GM21737 (cell line): ENCODE results near the gene PGM2.

Experiments
- ATAC-seq: cut with Tn5 transposase; IDR thresholded peaks from one replicate; pipeline ENCODE4 v1.9.1; 2021; ENCODE audit warnings: mild to moderate bottlenecking, moderate library complexity; ENCODE audit not compliant: unreplicated experiment

Gene PGM2

DNA sequence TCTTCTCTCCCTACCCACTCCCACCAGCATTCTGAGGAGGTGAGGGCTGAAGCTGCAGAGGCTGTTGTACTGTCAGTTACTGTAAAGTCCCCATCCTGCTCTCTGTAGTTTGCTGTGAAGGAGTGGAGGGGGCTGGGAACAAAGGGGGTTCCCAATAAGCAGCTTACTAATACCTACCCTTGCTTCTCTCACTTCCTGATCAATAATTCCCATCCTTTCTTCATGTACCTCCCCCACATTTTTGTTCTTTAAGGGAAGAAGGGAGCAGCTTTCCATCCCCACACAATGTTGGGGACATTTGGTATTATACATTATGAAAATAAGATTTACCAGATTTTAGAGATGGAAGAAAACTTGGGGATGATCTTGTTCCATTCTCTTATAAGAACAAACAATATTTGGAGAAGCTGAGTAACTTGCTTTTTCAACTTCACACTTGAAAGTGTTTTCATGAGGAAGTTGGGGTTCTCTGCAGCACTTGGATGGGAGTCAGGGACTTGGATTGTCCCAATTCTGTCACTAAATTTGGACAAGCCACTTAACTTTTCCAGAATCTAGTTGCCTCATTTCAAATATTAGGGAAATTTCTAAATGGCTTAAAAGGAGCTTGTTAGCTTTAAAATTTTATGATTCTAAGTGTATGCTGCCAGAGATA, 69.8 kb downstream of the PGM2 start:
- ATAC-seq = no peak

DNA sequence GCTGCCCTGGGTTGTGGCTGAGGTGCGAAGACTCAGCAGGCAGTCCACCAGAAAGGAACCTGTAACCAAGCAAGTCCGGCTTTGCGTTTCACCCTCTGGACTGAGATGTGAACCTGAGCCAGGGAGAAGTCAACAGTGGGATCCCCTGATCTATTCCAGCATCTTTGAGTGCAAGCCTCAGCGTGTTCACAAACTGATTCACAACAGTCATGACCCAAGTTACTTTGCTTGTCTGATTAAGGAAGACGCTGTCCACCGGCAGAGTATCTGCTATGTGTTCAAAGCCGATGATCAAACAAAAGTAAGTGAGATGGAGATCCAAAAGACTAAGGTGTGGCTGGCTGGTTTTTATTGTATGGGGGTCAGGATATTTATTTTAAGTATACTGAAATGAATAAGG, 75.7 kb downstream of the PGM2 start:
- no peak for ATAC-seq

GRCh38 chr4:37902738-37903693, 76.5 kb downstream of the PGM2 start:
- no peak for ATAC-seq

- no peak for ATAC-seq
Measured at GRCh38 chr4:37903901-37904300, 77.4 kb downstream of the PGM2 start.

DNA sequence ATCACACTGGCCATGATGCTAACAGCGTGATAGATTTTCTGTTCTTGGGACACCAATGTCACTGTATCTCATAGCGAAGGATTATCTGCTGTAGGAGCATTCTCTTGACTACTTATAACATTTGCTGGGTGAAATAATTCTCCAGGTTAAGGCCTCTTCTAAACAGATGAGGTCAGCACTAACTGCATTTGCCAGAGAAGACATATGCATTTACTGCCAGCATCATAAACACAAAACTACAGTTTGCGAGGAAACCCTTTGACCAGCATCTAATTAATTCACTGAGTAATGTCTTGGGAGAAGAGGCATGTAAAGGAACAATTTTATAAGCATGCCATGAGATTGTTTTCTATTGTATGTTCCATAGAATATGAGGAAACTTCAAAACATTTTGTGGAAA, 78.3 kb downstream of the PGM2 start:
- ATAC-seq = no peak

DNA sequence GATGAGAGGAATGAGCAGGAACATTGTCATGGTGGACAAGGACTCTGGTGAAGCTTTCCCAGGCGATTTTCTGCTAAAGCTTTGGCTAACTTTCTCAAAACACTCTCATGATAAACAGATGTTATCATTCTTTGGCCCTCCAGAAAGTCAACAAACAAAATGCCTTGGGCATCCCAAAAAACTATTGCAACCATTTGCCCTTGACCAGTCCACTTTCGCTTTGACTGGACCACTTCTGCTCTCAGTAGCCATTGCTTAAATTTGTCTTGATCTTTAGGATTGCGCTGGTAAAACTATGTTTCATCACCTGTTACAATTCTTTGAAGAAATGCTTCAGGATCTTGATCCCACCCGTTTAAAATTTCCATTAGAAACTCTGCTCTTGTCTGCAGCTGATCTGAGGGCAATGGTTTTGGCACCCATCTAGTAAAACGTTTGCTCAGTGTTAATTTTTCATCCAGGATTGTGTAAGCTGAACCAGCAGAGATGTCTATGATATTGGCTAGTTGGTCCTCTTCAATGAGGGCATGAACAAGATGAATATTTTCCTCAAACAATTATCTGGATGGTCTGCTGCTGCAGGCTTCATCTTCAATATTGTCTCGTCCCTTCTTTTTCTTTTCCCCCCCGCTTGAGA, 79.2 kb downstream of the PGM2 start:
- no peak for ATAC-seq

DNA sequence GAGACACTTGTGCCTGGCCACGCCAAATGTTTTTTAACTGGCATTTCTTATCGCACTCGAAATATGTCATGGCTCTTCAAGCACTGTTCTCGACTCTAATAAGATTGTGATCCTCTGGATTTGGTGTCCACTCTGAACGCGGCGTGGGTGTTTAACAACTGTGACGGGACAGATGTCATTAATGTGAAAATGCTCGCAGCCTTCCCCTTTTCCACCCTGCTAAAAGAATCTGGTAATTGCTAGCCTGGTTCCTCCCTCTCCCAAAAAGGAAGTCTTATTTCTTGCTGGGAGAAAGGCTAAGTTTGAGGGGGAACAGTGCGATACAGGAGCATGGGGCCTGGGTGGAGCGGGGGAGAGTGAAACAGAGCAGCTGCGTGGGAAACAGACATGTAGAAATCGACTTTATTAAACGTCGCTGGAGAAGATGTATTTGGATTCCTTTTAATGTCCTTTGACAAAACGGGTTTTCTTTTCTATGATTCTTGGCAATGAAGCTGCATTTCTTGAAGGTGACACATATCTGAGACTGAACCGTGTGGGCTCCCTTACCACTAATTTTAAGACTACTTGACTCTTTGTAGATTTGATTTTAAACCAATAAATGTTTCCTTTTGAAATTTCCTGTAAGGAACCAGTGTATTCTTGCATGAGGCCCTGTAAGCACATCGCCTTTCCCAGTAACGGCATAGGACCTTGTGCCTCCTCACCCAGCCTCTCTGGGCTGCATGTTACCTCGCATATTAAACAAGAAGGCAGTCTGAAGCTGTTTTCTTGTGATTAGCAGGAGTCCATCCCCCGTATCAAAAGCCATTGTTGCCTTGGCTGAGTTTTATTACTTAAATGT, 82.2 kb downstream of the PGM2 start:
- no peak for ATAC-seq

DNA sequence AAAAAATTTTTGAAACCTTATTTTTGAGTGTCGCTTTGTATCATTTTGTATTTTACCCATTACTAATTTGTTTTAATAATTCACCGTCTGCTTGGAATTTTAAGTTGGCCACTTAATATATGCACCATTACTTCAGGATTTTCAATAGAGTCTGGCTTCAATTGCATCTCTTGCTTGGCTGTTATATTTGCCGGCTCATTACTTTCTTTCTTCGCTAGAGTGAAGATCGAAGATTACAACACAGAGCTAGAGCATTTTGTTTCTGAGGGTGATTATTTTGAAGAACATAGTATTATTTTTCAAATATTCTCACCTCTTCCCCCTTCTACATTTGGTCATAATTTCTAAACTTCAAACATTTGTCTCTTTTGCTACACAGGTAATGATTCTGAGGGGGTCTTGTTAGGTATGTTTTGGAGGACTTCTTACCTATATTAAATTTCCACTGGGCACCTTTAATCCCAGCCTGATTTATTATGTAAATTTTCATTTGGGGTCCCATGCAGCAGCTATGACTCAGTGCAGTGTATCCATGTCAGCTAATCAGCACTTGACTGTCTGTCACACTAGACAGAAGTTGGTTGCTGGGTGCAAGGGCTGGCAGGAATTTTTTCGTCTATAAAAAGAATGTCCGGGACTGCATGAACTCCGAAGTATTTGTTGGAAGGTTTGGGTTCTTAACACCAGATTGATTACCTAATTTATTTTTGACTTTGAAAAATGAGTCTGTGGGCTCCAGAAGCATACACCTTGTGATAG, 83.0 kb downstream of the PGM2 start:
- ATAC-seq = no peak

DNA sequence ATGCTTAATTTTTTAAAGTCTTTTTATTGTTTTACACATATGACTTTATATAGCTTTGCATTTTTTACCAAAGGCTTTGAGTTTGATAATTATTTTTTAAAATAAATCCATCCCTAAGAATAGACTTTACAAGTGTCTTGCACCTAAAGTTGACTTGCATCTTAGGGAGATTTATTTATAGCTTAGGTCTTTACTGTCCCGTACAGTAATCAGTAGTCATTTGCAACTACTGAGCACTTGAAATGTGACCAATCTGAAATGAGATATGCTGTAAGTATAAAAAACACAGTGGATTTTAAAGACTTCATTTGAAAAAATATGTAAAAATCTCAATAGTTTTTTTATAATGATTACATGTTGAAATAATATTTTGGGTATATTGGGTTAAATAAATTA, 83.6 kb downstream of the PGM2 start:
- ATAC-seq = no peak
